ENCODE data around the gene MPDZ. TPM values are rescaled to one million over a fixed set of nuclear protein-coding genes. Genes with fewer than 3 reads are reported as not detected.

The MPDZ gene
- total RNA-seq, result 11.2 and 39.6 TPM in 2 replicates

GRCh38 chr9:13279284-13280141 lies at the start of gene MPDZ:
Gene MPDZ, minus strand, starts transcription at chr9:13279692. Its CDS starts 29,377 bp downstream, at chr9:13250315.

Measured in bronchial smooth muscle cell (primary cell).